ENCODE measurements around the gene GJC2. TPM values are rescaled to one million over a fixed set of nuclear protein-coding genes. Genes with fewer than 3 reads are reported as not detected.

The GJC2 gene
- total and polyA plus RNA-seq, 4 donors: 1.5 to 6.7 (median 2.6) TPM

DNA sequence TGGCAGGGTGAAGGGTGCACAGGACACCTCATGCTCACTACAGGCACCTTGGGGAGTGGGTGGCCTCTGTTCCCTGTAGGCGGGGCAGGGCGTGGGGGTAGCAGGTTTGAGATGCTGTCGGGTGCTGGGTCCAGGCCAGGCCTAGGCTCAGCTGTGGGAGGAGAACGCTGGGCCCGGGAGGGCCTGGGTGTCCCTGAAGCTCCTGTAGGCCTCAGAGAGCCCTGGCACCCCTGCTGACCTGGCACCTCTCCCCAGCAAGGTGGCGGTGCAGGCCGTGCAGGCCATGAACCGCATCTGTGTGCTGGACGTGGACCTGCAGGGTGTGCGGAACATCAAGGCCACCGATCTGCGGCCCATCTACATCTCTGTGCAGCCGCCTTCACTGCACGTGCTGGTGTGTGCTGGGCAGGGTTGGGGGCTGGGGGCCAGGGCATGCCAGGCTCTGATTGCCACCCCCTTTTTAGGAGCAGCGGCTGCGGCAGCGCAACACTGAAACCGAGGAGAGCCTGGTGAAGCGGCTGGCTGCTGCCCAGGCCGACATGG, 2.5 kb upstream of the GJC2 start:
- H3K36me3 ChIP-seq (ENCODE audit: control insufficient read depth in 4 of 4, insufficient read depth in 4 of 4, low read length in 4 of 4): peaks cover 0 to 55% (median 1%) of the 10 kb centered on the region in 4 donors
- no peak overlapping the region for H3K4me3 ChIP-seq
- ATAC-seq (ENCODE audit: insufficient read depth, low FRiP score) (no peak), DNase-seq (no peak)
- H3K27me3 ChIP-seq (ENCODE audit: control insufficient read depth in 3 of 3, insufficient read depth in 3 of 3, low read length in 2 of 3): no peaks in the 10 kb centered on the region
- 92 to 96% methylated on average over 19 to 20 of the region's 20 CpGs for WGBS, 2 donors
- TF ChIP-seq CTCF (IDR thresholded peaks at IDR 0.05; ENCODE audit: control extremely low read depth, extremely low read depth): no peak
- H3K27ac ChIP-seq (ENCODE audit: low read depth in 1 of 2, low read length in 1 of 2): peak overlapping the region in 1 of 2 donors; percentile 22
- no peaks in the 10 kb centered on the region for H3K9me3 ChIP-seq (ENCODE audit: control insufficient read depth in 4 of 4, insufficient read depth in 3 of 4, low read length in 3 of 4)
- peaks cover 8 to 55% (median 30%) of the 10 kb centered on the region in 5 donors for H3K4me1 ChIP-seq (ENCODE audit: control insufficient read depth in 5 of 5, insufficient read depth in 5 of 5, low read length in 5 of 5)
- no peak overlapping the region for H3K9ac ChIP-seq (ENCODE audit: insufficient read depth in 1 of 2, low read length in 2 of 2)

- 91 to 94% methylated on average over 4 of the region's 4 CpGs for WGBS, 2 donors
- no peaks in the 10 kb centered on the region for H3K9me3 ChIP-seq (ENCODE audit: control insufficient read depth in 4 of 4, insufficient read depth in 3 of 4, low read length in 3 of 4)
- no peak for ATAC-seq (ENCODE audit: insufficient read depth, low FRiP score)
- peaks cover 8 to 52% (median 30%) of the 10 kb centered on the region in 5 donors for H3K4me1 ChIP-seq (ENCODE audit: control insufficient read depth in 5 of 5, insufficient read depth in 5 of 5, low read length in 5 of 5)
- H3K9ac ChIP-seq (ENCODE audit: insufficient read depth in 1 of 2, low read length in 2 of 2): no peak overlapping the region
- peak overlapping the region; percentile 21 to 84 for H3K27ac ChIP-seq (ENCODE audit: low read depth in 1 of 2, low read length in 1 of 2)
- H3K4me3 ChIP-seq: no peak overlapping the region
- no peak for DNase-seq
- H3K27me3 ChIP-seq (ENCODE audit: control insufficient read depth in 3 of 3, insufficient read depth in 3 of 3, low read length in 2 of 3): no peaks in the 10 kb centered on the region
- peaks cover 0 to 51% (median 1%) of the 10 kb centered on the region in 4 donors for H3K36me3 ChIP-seq (ENCODE audit: control insufficient read depth in 4 of 4, insufficient read depth in 4 of 4, low read length in 4 of 4)
- no peak for TF ChIP-seq CTCF (IDR thresholded peaks at IDR 0.05; ENCODE audit: control extremely low read depth, extremely low read depth)
These were observed 2.0 kb upstream of the GJC2 start for GRCh38 chr1:228147768-228148167.

GRCh38 chr1:228148196-228148861, 1.4 kb upstream of the GJC2 start:
- 60 to 68% methylated on average over 16 to 18 of the region's 18 CpGs for WGBS, 2 donors
- peak overlapping the region; percentile 24 to 84 for H3K27ac ChIP-seq (ENCODE audit: low read depth in 1 of 2, low read length in 1 of 2)
- no peaks in the 10 kb centered on the region for H3K27me3 ChIP-seq (ENCODE audit: control insufficient read depth in 3 of 3, insufficient read depth in 3 of 3, low read length in 2 of 3)
- H3K4me3 ChIP-seq: no peak overlapping the region
- ATAC-seq (ENCODE audit: insufficient read depth, low FRiP score) (no peak), DNase-seq (peak; percentile 42 to 67 (median 55))
- H3K36me3 ChIP-seq (ENCODE audit: control insufficient read depth in 4 of 4, insufficient read depth in 4 of 4, low read length in 4 of 4): peaks cover 0 to 51% (median 1%) of the 10 kb centered on the region in 4 donors
- TF ChIP-seq CTCF (IDR thresholded peaks at IDR 0.05; ENCODE audit: control extremely low read depth, extremely low read depth): no peak
- no peak overlapping the region for H3K9ac ChIP-seq (ENCODE audit: insufficient read depth in 1 of 2, low read length in 2 of 2)
- peaks cover 8 to 48% (median 30%) of the 10 kb centered on the region in 5 donors for H3K4me1 ChIP-seq (ENCODE audit: control insufficient read depth in 5 of 5, insufficient read depth in 5 of 5, low read length in 5 of 5)
- H3K9me3 ChIP-seq (ENCODE audit: control insufficient read depth in 4 of 4, insufficient read depth in 3 of 4, low read length in 3 of 4): no peaks in the 10 kb centered on the region

Data from lung (tissue), 12 donors.